Endothelial cell of umbilical vein (primary cell): ENCODE results near the gene CCDC85C.

ENCODE experiments used
- CTCF ChIP-seq, 2 donors: IDR thresholded peaks; 1 replicate in 1 of 2; 2 replicates in 1 of 2; pipeline ENCODE4 v1.5.1; 2011; ENCODE audit warnings: low read length in 2 of 2, mild to moderate bottlenecking in 2 of 2, moderate library complexity in 2 of 2, control low read depth in 1 of 2, inconsistent platforms in 1 of 2, low read depth in 1 of 2; ENCODE audit not compliant: insufficient read depth in 1 of 2; ENCODE audit errors: extremely low read depth in 1 of 2
- EZH2 ChIP-seq: IDR thresholded peaks from 2 replicates; pipeline ENCODE4 v1.6.1; 2012; ENCODE audit warnings: borderline replicate concordance, low read depth, mild to moderate bottlenecking, moderate library complexity, low read length, inconsistent platforms; ENCODE audit not compliant: severe bottlenecking

- TF ChIP-seq EZH2, result no peak
- no peak for TF ChIP-seq CTCF (IDR thresholded peaks at IDR 0.05; ENCODE audit: extremely low read depth in 1 of 2, insufficient read depth in 1 of 2, low read depth in 1 of 2, low read length in 2 of 2)
Observed at GRCh38 chr14:99468081-99468480, 135.9 kb downstream of the CCDC85C start.
